Measurements from ENCODE around the gene SNTG2.
"Not testable (repeated sequence)": the region's sequence is repeated elsewhere in the genome, so short reads cannot be mapped to it uniquely, and the experiment has no call there.

The SNTG2 gene

GRCh38 chr2:1209246-1209645, 258.6 kb downstream of the SNTG2 start:
- no peak for DNase-seq

- DNase-seq: no peak
These were observed 259.1 kb downstream of the SNTG2 start for GRCh38 chr2:1209761-1210160.

GRCh38 chr2:1210352-1210751, 259.7 kb downstream of the SNTG2 start:
- no peak for DNase-seq

GRCh38 chr2:1219901-1220573, 269.4 kb downstream of the SNTG2 start:
- no peak for DNase-seq

- no peak for DNase-seq
These were observed 271.4 kb downstream of the SNTG2 start for GRCh38 chr2:1222056-1222455.

GRCh38 chr2:1223791-1224190, 273.1 kb downstream of the SNTG2 start:
- DNase-seq: no peak

GRCh38 chr2:1224901-1225300, 274.3 kb downstream of the SNTG2 start:
- no peak for DNase-seq

GRCh38 chr2:1226766-1227165, 276.1 kb downstream of the SNTG2 start:
- DNase-seq: no peak

- DNase-seq: no peak
These were observed 276.7 kb downstream of the SNTG2 start for GRCh38 chr2:1227274-1227900.

GRCh38 chr2:1229596-1229995, 278.9 kb downstream of the SNTG2 start:
- not testable (repeated sequence) for DNase-seq

- DNase-seq: no peak
These were observed 279.7 kb downstream of the SNTG2 start for GRCh38 chr2:1230155-1230893.

- no peak for DNase-seq
These were observed 280.9 kb downstream of the SNTG2 start for GRCh38 chr2:1231466-1232063.

- no peak for DNase-seq
These were observed 282.6 kb downstream of the SNTG2 start for GRCh38 chr2:1233281-1233680.

- no peak for DNase-seq
These were observed 284.2 kb downstream of the SNTG2 start for GRCh38 chr2:1234731-1235308.

- no peak for DNase-seq
These were observed 285.2 kb downstream of the SNTG2 start for GRCh38 chr2:1235806-1236205.

GRCh38 chr2:1236606-1237005, 286.0 kb downstream of the SNTG2 start:
- no peak for DNase-seq

GRCh38 chr2:1237783-1238182, 287.1 kb downstream of the SNTG2 start:
- no peak for DNase-seq

GRCh38 chr2:1238598-1239138, 288.0 kb downstream of the SNTG2 start:
- no peak for DNase-seq

GRCh38 chr2:1245193-1245592, 294.5 kb downstream of the SNTG2 start:
- no peak for DNase-seq

GRCh38 chr2:1246239-1246638, 295.6 kb downstream of the SNTG2 start:
- DNase-seq: no peak

GRCh38 chr2:1246991-1247390, 296.3 kb downstream of the SNTG2 start:
- DNase-seq: no peak

- DNase-seq: no peak
These were observed 297.5 kb downstream of the SNTG2 start for GRCh38 chr2:1248187-1248586.
